ENCODE measurements around the gene C22orf39. TPM values are rescaled to one million over a fixed set of nuclear protein-coding genes. Genes with fewer than 3 reads are reported as not detected.

The C22orf39 gene
- polyA plus RNA-seq, 2 of the 4 experiments (the other 2 are of a cell fraction) = 19.4 to 19.5 TPM

GRCh38 chr22:19400881-19401280 is 46.6 kb downstream of the C22orf39 start:
- ChIA-PET CTCF (interaction anchor here (0.5 kb wide), 1 partner anchor 308 kb away, joined by 3 read pairs; no protein-coding TSS in a partner anchor), POLR2A (no interaction called here)
- Histone ChIP-seq H3K4me3 (no peak overlapping the region), H3K4me1 (no peaks in the 10 kb centered on the region), H3K27ac (no peak overlapping the region), H3K4me2 (no peak overlapping the region), H3K9me3 (no peaks in the 10 kb centered on the region)
- FAIRE-seq (no peak), ATAC-seq (no peak), DNase-seq (ENCODE audit: low read depth in 1 of 2, low spot score in 1 of 2) (no peak)
- TF ChIP-seq FOSB (CRISPR knock-in tag; IDR thresholded peaks at IDR 0.05) (no peak), E2F6 (IDR thresholded peaks at IDR 0.05; ENCODE audit: borderline replicate concordance, low read depth) (no peak), CBX8 (IDR thresholded peaks at IDR 0.05) (no peak), USF2 (IDR thresholded peaks at IDR 0.05) (no peak), HOXB5 (CRISPR knock-in tag; IDR thresholded peaks at IDR 0.05) (no peak), GATA3 (IDR thresholded peaks at IDR 0.05; ENCODE audit: borderline replicate concordance) (no peak), TFCP2L1 (CRISPR knock-in tag; IDR thresholded peaks at IDR 0.05) (no peak), PBX3 (IDR thresholded peaks at IDR 0.05) (no peak), SREBF2 (IDR thresholded peaks at IDR 0.05) (no peak), PHF8 (IDR thresholded peaks at IDR 0.05; ENCODE audit: borderline replicate concordance, low read depth) (no peak), CBX2 (IDR thresholded peaks at IDR 0.05; ENCODE audit: borderline replicate concordance, low read depth) (no peak), NFE2L2 (conservative IDR thresholded peaks at IDR 0.05; ENCODE audit: low read length) (no peak), ZSCAN20 (CRISPR knock-in tag; IDR thresholded peaks at IDR 0.05) (no peak), BHLHE40 (IDR thresholded peaks at IDR 0.05; ENCODE audit: low read depth, low read length) (no peak), SMC3 (IDR thresholded peaks at IDR 0.05) (no peak)
- TF ChIP-seq, protein P1, sequence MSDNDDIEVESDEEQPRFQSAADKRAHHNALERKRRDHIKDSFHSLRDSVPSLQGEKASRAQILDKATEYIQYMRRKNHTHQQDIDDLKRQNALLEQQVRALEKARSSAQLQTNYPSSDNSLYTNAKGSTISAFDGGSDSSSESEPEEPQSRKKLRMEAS (IDR thresholded peaks at IDR 0.05) = no peak
- TF ChIP-seq, protein P2, sequence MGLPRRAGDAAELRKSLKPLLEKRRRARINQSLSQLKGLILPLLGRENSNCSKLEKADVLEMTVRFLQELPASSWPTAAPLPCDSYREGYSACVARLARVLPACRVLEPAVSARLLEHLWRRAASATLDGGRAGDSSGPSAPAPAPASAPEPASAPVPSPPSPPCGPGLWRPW (IDR thresholded peaks at IDR 0.05) = no peak
- TF ChIP-seq, protein P3, sequence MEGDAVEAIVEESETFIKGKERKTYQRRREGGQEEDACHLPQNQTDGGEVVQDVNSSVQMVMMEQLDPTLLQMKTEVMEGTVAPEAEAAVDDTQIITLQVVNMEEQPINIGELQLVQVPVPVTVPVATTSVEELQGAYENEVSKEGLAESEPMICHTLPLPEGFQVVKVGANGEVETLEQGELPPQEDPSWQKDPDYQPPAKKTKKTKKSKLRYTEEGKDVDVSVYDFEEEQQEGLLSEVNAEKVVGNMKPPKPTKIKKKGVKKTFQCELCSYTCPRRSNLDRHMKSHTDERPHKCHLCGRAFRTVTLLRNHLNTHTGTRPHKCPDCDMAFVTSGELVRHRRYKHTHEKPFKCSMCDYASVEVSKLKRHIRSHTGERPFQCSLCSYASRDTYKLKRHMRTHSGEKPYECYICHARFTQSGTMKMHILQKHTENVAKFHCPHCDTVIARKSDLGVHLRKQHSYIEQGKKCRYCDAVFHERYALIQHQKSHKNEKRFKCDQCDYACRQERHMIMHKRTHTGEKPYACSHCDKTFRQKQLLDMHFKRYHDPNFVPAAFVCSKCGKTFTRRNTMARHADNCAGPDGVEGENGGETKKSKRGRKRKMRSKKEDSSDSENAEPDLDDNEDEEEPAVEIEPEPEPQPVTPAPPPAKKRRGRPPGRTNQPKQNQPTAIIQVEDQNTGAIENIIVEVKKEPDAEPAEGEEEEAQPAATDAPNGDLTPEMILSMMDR (IDR thresholded peaks at IDR 0.05) = no peak
- TF ChIP-seq, protein P4, sequence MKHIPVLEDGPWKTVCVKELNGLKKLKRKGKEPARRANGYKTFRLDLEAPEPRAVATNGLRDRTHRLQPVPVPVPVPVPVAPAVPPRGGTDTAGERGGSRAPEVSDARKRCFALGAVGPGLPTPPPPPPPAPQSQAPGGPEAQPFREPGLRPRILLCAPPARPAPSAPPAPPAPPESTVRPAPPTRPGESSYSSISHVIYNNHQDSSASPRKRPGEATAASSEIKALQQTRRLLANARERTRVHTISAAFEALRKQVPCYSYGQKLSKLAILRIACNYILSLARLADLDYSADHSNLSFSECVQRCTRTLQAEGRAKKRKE (CRISPR knock-in tag; IDR thresholded peaks at IDR 0.05; ENCODE audit: low read depth) = no peak
- WGBS (ENCODE audit: missing lambda C conversion rate) = 90% methylated on average over 6 of the region's 6 CpGs

DNA sequence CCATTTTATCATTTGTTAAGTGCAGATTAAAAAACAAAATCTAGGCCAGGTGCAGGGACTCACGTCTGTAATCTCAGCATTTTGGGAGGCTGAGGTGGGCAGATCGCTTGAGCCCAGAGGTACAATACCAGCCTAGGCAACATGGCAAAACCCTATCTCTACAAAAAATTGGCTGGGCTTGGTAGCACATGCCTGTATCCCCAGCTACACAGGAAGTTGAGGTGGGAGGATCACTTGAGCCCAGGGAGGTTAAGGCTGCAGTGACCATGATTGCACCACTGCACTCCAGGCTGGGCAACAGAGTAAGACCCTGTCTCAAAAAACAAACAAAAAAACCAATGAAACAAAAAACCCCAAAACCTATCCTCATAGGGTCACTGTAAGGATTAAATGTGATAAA is 48.9 kb downstream of the C22orf39 start:
- POLR2A ChIA-PET = no interaction called here
- no peak overlapping the region for H3K27ac ChIP-seq
- no peaks in the 10 kb centered on the region for H3K4me1 ChIP-seq
- TF ChIP-seq, protein P2 (IDR thresholded peaks at IDR 0.05) = no peak
- TF ChIP-seq POLR2AphosphoS2 (conservative IDR thresholded peaks at IDR 0.05; ENCODE audit: low read length) (no peak), PHF8 (IDR thresholded peaks at IDR 0.05; ENCODE audit: borderline replicate concordance, low read depth) (no peak), HDAC2 (IDR thresholded peaks at IDR 0.05) (no peak), ZSCAN20 (CRISPR knock-in tag; IDR thresholded peaks at IDR 0.05) (no peak)
- TF ChIP-seq, protein P1 (IDR thresholded peaks at IDR 0.05) = no peak
- ATAC-seq (no peak), FAIRE-seq (no peak), DNase-seq (ENCODE audit: low read depth in 1 of 2, low spot score in 1 of 2) (no peak)
- no peaks in the 10 kb centered on the region for H3K9me3 ChIP-seq
- CTCF ChIA-PET = interaction anchor here (0.6 kb wide), 1 partner anchor 295 kb away, joined by 3 read pairs; no protein-coding TSS in a partner anchor
- no peak overlapping the region for H3K4me3 ChIP-seq
- no peak overlapping the region for H3K4me2 ChIP-seq
- 86% methylated on average over 2 of the region's 2 CpGs for WGBS (ENCODE audit: missing lambda C conversion rate)
